Ovary (tissue), 3 donors: Measurements from ENCODE around the gene LRP1B.

Source experiments
- EP300 ChIP-seq: sonication (generic); formaldehyde crosslinking; IDR thresholded peaks from one replicate; pipeline ENCODE4 v1.6.1; 2017; ENCODE audit warnings: antibody characterized with exemption
- POLR2A ChIP-seq: fragments of 450-650 bp; IDR thresholded peaks from one replicate; pipeline ENCODE4 v1.6.1; 2017; ENCODE audit warnings: antibody characterized with exemption, mild to moderate bottlenecking, moderate library complexity
- TF ChIP-seq, protein P1 (sequence below), 3 donors: fragments of 450-650 bp in 2 of 3; fragments of 200-600 bp in 1 of 3; IDR thresholded peaks; one replicate each; pipeline versions ENCODE4 v1.5.1 to v1.8.0; 2016 to 2022; ENCODE audit warnings: antibody characterized with exemption in 3 of 3, mild to moderate bottlenecking in 1 of 3
- donor health status: DM: no; HTN: no; CAD: no.

DNA sequence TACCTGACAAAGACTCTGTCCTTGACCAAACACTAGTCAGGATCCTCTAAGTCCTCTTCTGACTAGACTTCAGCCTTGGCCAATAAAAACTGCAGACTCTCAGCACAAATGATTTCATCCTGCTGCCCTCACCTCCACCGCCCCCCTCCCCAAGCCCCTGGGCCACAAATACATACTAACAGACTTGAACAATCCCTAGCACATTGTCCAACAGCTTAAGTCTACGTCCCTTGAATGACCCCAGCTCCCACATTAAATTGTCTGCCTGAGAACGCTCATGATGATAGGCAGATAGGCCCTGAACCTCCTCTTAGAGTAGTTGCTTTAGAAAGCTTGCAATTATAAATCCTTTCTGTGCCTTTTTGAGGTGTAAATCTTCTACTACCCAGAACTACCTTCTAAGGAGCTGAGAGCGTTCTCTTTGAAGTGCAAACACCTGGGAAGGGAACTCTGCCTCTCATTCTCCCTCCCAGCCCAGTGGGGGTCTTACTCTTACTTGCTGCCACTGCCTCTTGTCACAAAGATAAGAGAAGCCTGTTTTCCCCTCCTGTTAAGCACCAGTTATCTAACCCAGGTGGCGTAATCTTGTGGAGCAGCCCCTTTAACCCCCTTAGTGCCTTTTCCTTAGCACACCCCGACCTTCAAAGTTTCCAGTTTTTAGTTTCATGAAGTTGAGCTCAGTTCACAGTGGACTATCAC, 1225.6 kb downstream of the LRP1B start:
- TF ChIP-seq, protein P1, sequence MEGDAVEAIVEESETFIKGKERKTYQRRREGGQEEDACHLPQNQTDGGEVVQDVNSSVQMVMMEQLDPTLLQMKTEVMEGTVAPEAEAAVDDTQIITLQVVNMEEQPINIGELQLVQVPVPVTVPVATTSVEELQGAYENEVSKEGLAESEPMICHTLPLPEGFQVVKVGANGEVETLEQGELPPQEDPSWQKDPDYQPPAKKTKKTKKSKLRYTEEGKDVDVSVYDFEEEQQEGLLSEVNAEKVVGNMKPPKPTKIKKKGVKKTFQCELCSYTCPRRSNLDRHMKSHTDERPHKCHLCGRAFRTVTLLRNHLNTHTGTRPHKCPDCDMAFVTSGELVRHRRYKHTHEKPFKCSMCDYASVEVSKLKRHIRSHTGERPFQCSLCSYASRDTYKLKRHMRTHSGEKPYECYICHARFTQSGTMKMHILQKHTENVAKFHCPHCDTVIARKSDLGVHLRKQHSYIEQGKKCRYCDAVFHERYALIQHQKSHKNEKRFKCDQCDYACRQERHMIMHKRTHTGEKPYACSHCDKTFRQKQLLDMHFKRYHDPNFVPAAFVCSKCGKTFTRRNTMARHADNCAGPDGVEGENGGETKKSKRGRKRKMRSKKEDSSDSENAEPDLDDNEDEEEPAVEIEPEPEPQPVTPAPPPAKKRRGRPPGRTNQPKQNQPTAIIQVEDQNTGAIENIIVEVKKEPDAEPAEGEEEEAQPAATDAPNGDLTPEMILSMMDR (IDR thresholded peaks at IDR 0.05), result no peak
- TF ChIP-seq EP300, result no peak
- no peak for TF ChIP-seq POLR2A
